Liver (tissue), 3 donors: ENCODE data around the gene LSM7.

Source experiments
- FOXA1 ChIP-seq: IDR thresholded peaks from 2 replicates; pipeline ENCODE4 v1.6.1; 2016; ENCODE audit warnings: antibody characterized with exemption
- GABPA ChIP-seq, 2 donors: IDR thresholded peaks in 1 of 2; conservative IDR thresholded peaks in 1 of 2; 2 replicates each; pipeline ENCODE4 v1.6.1; 2016; ENCODE audit warnings: antibody characterized with exemption in 2 of 2, mild to moderate bottlenecking in 1 of 2, moderate library complexity in 1 of 2
- HNF4A ChIP-seq, 2 donors: conservative IDR thresholded peaks; 2 replicates each; pipeline ENCODE4 v1.6.1; 2016; ENCODE audit warnings: antibody characterized with exemption in 2 of 2, mild to moderate bottlenecking in 2 of 2
- JUND ChIP-seq, 2 donors: IDR thresholded peaks; 2 replicates each; pipeline ENCODE4 v1.6.1; 2016; ENCODE audit warnings: antibody characterized with exemption in 2 of 2
- NR2F2 ChIP-seq: IDR thresholded peaks from 2 replicates; pipeline ENCODE4 v1.6.1; 2016; ENCODE audit warnings: antibody characterized with exemption
- RAD21 ChIP-seq, 2 donors: IDR thresholded peaks; 2 replicates each; pipeline ENCODE4 v1.6.1; 2016; ENCODE audit warnings: antibody characterized with exemption in 2 of 2, mild to moderate bottlenecking in 2 of 2
- RXRA ChIP-seq, 2 donors: IDR thresholded peaks; 2 replicates each; pipeline ENCODE4 v1.6.1; 2017 to 2018; ENCODE audit warnings: antibody characterized with exemption in 2 of 2, mild to moderate bottlenecking in 1 of 2
- TAF1 ChIP-seq: conservative IDR thresholded peaks from 2 replicates; pipeline ENCODE4 v1.6.1; 2016; ENCODE audit warnings: antibody characterized with exemption, mild to moderate bottlenecking
- YY1 ChIP-seq: IDR thresholded peaks from 2 replicates; pipeline ENCODE4 v1.6.1; 2016; ENCODE audit warnings: antibody characterized with exemption, mild to moderate bottlenecking
- TF ChIP-seq, protein P1 (sequence below): IDR thresholded peaks from 2 replicates; pipeline ENCODE4 v1.6.1; 2016; ENCODE audit warnings: antibody characterized with exemption, mild to moderate bottlenecking
- TF ChIP-seq, protein P2 (sequence below): fragments of 150-350 bp; IDR thresholded peaks from 2 replicates; pipeline ENCODE4 v1.5.1; 2017; ENCODE audit warnings: improper control_type of control experiment, low read depth, low read length; ENCODE audit not compliant: missing input control
- TF ChIP-seq, protein P3 (sequence below): IDR thresholded peaks from 2 replicates; pipeline ENCODE4 v1.6.1; 2016; ENCODE audit warnings: antibody characterized with exemption
- donor health status: healthy.
- donor health status: healthy.

DNA sequence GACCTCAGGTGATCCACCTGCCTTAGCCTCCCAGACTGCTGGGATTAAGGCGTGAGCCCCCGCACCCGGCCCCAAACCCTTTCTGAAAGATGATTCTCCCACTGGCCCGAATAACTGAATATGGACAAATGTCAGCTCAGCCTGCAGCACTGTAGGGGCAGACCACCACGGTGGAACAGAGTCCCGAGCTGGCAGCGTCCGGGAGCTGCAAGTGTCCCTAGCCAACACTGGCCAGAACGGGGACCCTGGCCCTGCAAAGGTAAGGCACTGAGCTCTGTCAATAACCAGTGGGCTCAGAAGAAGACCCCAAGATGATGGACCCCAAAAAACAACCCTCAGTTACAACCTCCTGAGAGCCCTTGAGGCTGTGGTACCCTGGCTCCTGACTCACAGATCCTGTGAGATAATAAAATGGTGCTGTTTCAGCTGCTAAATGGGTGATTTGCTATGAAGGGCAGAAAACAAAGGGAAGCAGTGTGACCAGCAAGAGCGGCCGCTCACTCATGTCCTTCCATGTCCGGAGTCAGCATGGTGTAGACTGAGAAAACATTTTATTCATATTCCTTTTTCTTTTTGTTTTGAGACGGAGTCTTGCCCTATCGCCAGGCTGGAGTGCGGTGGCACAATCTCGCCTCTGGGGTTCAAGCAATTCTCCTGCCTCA lies 1.6 kb downstream of the LSM7 start:
- TF ChIP-seq YY1 (no peak), TAF1 (no peak), RAD21 (IDR thresholded peaks at IDR 0.05) (no peak), JUND (IDR thresholded peaks at IDR 0.05) (no peak), FOXA1 (no peak), NR2F2 (no peak), GABPA (IDR thresholded peaks at IDR 0.05 in 1 of 2, conservative IDR thresholded peaks at IDR 0.05 in 1 of 2) (no peak), HNF4A (conservative IDR thresholded peaks at IDR 0.05) (no peak), RXRA (IDR thresholded peaks at IDR 0.05) (no peak)
- TF ChIP-seq, protein P1, sequence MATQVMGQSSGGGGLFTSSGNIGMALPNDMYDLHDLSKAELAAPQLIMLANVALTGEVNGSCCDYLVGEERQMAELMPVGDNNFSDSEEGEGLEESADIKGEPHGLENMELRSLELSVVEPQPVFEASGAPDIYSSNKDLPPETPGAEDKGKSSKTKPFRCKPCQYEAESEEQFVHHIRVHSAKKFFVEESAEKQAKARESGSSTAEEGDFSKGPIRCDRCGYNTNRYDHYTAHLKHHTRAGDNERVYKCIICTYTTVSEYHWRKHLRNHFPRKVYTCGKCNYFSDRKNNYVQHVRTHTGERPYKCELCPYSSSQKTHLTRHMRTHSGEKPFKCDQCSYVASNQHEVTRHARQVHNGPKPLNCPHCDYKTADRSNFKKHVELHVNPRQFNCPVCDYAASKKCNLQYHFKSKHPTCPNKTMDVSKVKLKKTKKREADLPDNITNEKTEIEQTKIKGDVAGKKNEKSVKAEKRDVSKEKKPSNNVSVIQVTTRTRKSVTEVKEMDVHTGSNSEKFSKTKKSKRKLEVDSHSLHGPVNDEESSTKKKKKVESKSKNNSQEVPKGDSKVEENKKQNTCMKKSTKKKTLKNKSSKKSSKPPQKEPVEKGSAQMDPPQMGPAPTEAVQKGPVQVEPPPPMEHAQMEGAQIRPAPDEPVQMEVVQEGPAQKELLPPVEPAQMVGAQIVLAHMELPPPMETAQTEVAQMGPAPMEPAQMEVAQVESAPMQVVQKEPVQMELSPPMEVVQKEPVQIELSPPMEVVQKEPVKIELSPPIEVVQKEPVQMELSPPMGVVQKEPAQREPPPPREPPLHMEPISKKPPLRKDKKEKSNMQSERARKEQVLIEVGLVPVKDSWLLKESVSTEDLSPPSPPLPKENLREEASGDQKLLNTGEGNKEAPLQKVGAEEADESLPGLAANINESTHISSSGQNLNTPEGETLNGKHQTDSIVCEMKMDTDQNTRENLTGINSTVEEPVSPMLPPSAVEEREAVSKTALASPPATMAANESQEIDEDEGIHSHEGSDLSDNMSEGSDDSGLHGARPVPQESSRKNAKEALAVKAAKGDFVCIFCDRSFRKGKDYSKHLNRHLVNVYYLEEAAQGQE: no peak
- TF ChIP-seq, protein P2, sequence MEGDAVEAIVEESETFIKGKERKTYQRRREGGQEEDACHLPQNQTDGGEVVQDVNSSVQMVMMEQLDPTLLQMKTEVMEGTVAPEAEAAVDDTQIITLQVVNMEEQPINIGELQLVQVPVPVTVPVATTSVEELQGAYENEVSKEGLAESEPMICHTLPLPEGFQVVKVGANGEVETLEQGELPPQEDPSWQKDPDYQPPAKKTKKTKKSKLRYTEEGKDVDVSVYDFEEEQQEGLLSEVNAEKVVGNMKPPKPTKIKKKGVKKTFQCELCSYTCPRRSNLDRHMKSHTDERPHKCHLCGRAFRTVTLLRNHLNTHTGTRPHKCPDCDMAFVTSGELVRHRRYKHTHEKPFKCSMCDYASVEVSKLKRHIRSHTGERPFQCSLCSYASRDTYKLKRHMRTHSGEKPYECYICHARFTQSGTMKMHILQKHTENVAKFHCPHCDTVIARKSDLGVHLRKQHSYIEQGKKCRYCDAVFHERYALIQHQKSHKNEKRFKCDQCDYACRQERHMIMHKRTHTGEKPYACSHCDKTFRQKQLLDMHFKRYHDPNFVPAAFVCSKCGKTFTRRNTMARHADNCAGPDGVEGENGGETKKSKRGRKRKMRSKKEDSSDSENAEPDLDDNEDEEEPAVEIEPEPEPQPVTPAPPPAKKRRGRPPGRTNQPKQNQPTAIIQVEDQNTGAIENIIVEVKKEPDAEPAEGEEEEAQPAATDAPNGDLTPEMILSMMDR: no peak
- TF ChIP-seq, protein P3, sequence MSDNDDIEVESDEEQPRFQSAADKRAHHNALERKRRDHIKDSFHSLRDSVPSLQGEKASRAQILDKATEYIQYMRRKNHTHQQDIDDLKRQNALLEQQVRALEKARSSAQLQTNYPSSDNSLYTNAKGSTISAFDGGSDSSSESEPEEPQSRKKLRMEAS: no peak
